HCT116 (cell line): ENCODE measurements around the gene APOBEC3G.

ENCODE experiments used
- POLR2A ChIP-seq: IDR thresholded peaks from 2 replicates; pipeline ENCODE4 v1.7.0; 2011; ENCODE audit warnings: borderline replicate concordance; ENCODE audit not compliant: insufficient read depth, insufficient read length; ENCODE audit errors: extremely low read depth
- TF ChIP-seq, protein P1 (sequence below), 3 experiments: fragments of 200-600 bp in 1 of 3; sonication (generic) in 1 of 3; IDR thresholded peaks in 2 of 3; conservative IDR thresholded peaks in 1 of 3; 2 replicates each; pipeline ENCODE4 v1.5.1; 2012 to 2017; ENCODE audit warnings: low read depth in 2 of 3, low read length in 2 of 3, antibody characterized with exemption in 1 of 3, borderline replicate concordance in 1 of 3, control low read depth in 1 of 3, mild to moderate bottlenecking in 1 of 3, mixed read lengths in 1 of 3, mixed run types in 1 of 3, moderate library complexity in 1 of 3; ENCODE audit not compliant: insufficient read depth in 1 of 3
- TF ChIP-seq, protein P2 (sequence below): IDR thresholded peaks from 2 replicates; pipeline ENCODE4 v1.6.1; 2012

DNA sequence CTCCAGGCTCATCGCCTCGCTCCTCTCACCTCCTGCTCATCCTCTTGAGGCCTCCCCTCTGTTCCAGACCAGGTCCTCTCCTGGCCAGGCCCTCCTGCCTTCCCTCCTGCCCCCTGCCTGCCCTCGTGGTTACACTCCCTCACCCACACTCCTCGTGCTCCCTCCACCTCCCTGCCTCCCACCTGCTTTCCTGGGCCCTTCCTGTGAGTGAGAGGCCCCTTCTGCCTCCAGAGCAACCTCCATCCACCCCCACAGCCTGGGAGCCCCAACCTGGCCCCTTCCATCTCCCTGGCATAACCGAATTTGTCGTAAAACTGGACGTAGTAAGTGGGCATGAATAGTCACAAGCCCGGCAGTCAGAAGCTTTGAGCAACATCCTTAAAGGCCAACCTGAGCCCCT lies 4.5 kb downstream of the APOBEC3G start:
- TF ChIP-seq POLR2A, result no peak
- TF ChIP-seq, protein P1, sequence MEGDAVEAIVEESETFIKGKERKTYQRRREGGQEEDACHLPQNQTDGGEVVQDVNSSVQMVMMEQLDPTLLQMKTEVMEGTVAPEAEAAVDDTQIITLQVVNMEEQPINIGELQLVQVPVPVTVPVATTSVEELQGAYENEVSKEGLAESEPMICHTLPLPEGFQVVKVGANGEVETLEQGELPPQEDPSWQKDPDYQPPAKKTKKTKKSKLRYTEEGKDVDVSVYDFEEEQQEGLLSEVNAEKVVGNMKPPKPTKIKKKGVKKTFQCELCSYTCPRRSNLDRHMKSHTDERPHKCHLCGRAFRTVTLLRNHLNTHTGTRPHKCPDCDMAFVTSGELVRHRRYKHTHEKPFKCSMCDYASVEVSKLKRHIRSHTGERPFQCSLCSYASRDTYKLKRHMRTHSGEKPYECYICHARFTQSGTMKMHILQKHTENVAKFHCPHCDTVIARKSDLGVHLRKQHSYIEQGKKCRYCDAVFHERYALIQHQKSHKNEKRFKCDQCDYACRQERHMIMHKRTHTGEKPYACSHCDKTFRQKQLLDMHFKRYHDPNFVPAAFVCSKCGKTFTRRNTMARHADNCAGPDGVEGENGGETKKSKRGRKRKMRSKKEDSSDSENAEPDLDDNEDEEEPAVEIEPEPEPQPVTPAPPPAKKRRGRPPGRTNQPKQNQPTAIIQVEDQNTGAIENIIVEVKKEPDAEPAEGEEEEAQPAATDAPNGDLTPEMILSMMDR (IDR thresholded peaks at IDR 0.05 in 2 of 3, conservative IDR thresholded peaks at IDR 0.05 in 1 of 3; ENCODE audit: borderline replicate concordance in 1 of 3, insufficient read depth in 1 of 3, low read depth in 2 of 3, low read length in 2 of 3), result no peak
- TF ChIP-seq, protein P2, sequence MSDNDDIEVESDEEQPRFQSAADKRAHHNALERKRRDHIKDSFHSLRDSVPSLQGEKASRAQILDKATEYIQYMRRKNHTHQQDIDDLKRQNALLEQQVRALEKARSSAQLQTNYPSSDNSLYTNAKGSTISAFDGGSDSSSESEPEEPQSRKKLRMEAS, result no peak
